ENCODE measurements around the gene HSD11B1.

The HSD11B1 gene

GRCh38 chr1:209728466-209728865 lies 23.8 kb downstream of the HSD11B1 start:
- no peak for DNase-seq

DNA sequence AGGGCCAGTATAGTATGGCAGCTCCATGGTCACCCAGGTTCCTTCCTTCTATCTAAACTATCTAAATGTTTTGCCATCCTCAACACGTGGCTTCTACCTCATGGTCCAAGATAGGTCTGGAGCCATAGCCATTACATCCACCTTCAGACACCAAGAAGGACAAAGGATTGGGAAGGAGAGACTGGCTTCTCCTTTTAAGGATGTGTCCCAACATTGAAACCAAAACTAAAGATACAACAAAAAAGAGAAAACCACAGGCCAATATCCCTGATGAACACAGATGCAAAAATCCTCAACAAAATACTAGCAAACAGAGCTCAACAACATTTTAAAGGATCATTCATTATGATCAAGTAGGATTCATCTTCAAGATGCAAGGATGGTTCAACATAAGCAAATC lies 24.8 kb downstream of the HSD11B1 start:
- DNase-seq, result no peak

- no peak for DNase-seq
Measured at GRCh38 chr1:209732725-209733124, 28.1 kb downstream of the HSD11B1 start.

DNA sequence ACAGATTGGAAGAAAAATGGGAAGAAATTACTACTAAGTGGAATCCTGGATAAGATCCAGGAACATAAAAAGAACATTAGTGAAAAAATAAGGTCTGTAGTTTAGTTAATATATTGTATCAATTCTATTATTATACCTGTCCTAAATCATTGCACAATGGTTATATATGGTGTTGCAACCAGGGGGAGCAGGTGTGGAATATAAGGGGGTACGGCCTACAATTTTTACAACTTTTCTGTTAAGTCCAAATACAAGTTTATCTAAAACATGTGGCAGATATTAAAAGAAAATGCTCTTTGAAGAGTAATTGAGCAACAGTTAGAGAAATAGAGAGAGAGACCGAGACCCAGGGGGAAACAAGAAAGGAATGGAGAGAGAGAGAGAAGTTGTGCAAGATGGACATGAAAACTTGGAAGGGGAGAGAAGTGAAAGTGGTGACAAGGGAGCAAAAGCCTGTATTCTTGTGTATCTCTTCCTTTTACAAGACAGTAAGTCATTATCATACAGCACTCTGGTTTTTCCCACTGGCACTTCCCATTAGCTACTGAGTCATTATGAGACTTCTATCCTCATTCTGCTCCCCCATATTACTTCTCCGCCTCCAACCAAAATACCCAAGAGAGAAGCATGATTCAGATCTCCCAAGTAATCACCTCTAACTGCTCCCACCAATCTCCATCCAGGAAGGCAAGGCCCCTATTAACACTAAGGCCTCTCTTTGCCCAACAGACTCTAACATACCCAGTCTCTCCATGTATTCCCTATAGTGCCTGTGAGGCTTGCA lies 29.0 kb downstream of the HSD11B1 start:
- DNase-seq, result no peak

DNA sequence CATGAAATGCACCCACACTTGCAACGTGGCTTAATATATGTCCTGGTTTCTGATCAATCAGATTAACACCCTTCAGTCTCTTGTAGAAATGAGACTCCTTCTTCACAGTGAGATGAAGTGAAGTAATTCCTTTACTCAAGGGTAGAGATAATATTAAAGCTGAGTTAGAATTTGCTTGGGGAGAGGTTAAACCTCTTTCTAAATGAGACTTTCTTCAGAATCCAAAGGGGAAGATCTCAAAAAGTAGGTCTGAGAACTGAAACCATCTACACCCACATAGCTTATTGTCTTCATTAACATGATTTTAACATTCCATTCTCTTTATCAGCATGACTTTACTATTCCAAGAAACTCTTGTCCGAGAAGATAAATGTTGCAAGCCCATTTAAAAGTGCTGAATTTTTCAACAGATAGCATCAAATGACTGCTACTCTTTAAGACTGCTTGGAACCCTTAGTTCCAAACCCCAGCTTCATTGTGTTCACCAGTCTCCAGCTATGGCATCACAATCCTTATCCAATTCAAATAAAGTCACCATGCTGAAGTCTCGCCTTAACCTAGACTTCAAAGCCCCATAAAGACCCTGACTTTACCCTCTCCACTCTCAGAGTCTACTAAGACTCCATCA lies 32.0 kb downstream of the HSD11B1 start:
- DNase-seq, result no peak

GRCh38 chr1:209737118-209737505 lies 32.5 kb downstream of the HSD11B1 start:
- DNase-seq, result no peak

- DNase-seq, result no peak
Measured at GRCh38 chr1:209738270-209738669, 33.6 kb downstream of the HSD11B1 start.

GRCh38 chr1:209741193-209741592 lies 36.5 kb downstream of the HSD11B1 start:
- DNase-seq, result no peak

- DNase-seq, result no peak
Measured at GRCh38 chr1:209741889-209742288, 37.2 kb downstream of the HSD11B1 start.

GRCh38 chr1:209742409-209743144 lies 37.9 kb downstream of the HSD11B1 start:
- no peak for DNase-seq

DNA sequence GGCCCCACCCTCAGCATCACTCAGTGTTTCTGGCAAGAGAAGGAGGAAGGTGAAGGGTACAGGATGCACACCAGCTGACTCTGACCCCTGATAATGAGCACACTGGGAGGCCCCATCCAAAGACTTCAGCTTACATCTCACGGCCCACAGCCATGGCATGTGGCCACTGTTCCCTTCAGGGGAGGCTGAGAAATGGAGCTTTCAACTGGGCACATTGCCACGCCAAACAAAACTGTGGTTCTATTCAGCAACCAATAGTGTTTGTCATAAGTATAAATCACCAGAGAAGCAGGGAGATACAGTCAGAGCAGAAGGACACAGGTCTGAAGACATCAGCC lies 38.5 kb downstream of the HSD11B1 start:
- no peak for DNase-seq

DNA sequence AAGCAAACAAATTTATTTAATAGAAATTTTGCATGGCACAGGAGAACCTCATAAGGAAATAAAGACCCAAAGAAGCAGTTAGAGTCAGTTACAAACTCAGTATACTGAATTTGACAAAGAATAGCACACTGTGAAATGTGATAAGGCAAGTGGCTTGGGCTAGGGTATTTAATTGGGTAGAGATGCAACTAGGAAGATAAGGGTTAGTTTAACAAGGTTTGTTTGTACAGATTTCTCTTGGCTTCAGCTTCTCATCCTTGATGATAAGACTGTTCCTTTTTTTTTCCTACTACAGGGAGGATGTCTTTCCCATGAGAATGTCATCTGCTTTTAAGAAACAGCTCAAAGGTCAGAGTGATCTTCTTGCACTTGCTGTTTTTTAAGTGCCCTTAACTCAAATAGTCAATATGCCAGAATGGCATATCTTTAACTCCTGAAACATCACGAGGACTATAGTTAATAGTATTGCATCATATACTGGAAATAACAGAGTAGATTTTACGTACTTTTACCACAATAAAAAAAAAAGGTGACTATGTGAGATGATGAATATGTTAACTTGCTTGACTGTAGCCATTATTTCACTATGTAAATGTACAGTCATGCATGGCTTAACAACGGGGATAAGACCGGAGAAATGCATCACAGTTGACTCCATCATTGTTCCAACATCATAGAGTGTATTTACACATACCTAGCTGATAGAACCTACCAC lies 42.0 kb downstream of the HSD11B1 start:
- DNase-seq, result no peak

DNA sequence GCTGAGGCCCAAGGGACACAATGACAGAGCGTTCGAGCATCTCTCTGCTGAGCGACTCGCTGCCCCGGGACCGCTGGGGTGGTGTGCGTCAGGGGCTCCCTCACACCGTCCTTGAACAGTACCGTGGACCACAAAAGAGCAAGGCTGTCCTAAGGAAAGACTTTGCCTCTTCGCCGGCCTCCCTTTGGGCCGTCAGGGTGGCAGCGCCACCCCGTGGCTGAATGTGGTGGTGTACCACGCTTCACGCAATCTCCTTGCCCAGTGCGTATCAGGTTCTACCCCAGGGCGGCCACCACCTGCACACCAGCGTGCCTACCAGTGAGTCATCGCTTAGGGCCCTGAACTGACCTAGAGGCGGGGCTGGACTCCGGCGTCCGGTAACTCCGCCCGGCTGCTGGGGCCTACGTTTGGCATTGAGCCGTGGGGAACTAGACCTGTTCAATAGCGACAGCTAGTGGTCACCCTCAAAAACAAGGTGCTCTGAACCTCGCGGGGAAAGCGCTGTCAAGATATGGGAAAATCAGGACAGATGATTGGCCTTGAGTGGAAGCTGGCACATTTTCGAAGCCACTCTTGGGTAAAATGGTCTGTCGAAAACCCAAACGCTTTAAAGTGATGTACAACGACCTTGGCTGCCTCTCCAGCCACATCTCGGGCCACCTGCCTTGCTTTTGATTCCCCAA lies 43.1 kb downstream of the HSD11B1 start:
- DNase-seq, result peak; percentile 93

DNA sequence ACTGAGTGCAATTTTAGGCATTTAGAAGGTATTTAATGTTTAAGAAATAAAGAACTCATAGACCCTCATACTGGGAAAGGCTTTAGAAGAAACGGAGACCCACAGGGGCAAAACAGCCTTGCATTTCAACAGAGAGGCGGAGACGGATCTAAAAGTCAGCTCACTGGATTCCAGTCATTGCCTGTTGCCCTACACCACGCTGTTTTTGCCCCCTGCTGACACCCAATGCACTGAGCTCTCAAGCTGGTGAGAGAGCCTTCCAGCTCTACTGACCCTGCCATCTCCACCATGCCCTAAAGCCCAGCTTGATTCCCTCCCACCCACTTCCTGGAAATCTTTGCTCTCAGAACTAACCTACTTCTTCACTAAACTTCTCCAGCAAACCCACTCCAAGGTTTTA lies 44.0 kb downstream of the HSD11B1 start:
- DNase-seq, result no peak

- DNase-seq, result no peak
Measured at GRCh38 chr1:209749205-209749604, 44.6 kb downstream of the HSD11B1 start.

GRCh38 chr1:209749670-209750323 lies 45.2 kb downstream of the HSD11B1 start:
- no peak for DNase-seq

DNA sequence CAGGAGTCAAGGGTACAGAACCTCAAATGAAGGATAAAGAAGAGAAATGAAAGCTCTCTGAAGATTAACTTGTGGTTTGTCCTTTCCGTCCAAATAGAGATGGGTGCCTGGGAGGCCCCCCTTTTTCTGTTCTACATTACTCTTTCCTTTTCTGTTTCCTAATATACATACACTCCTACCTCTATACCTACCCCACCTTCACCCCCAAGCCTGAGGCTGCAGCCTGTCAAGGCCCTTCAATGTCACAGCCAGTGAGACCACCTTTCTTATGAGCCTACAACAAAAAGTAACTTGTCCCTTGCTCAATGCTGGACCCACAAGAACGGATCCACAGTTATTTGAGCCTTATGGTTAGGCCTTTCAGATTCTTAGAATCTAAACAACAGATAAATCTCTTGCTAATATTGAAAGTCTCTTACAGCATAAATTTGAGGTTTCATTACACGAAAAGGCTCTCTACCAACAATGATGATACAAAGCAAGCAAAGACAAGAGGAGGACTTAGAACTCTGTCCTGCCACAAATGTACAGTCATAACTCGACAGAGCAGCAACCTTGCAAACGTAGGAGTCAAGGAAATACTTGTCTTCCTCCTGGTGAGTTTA lies 47.1 kb downstream of the HSD11B1 start:
- peak; percentile 52 for DNase-seq

GRCh38 chr1:209752890-209753289 lies 48.2 kb downstream of the HSD11B1 start:
- no peak for DNase-seq

- DNase-seq, result no peak
Measured at GRCh38 chr1:209755256-209755655, 50.6 kb downstream of the HSD11B1 start.

DNA sequence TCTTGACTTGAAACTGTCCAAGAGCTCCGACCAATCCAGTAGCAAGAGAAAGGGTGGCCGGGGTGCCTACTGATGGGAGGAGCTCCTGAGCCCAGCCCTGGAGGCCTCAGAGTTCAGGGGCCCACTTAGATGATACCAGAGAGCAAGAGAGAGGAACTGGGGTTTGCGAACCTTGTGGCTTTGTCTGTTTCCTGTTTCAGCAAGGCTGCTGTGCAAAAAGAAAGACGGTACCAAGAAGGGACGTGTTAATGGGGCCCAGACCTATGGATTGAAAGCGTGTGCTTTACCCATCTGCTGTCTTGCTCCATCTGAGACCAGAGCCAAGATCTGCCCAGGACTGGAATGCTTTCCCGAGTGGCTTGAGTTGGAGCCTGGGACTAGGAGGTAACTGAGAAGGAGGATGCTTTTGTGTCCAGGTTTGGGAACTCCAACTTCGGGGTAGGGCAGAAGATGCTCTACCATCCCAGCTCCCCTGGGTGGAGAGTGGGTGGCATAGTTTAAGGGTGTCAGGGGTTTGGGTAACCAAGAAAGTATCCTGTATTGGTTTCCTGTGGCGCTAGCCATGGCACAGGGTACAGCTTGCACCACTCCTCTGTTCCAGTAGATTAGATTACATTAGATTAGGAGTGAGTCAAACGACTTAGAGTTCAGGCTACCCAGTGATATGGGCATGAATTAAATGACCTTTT lies 51.4 kb downstream of the HSD11B1 start, which contains the start of gene TRAF3IP3:
Gene TRAF3IP3, plus strand, starts transcription at position 128 of the 689 bp plus-strand sequence. CDS start 3,987 bp downstream, outside the sequence.
- DNase-seq, result peak; percentile 88
